CD4-positive, alpha-beta T cell treated with Interleukin-17A for 4 hours (primary cell): ENCODE measurements around the gene PITX3.
"Not testable (repeated sequence)": the region's sequence is repeated elsewhere in the genome, so short reads cannot be mapped to it uniquely, and the experiment has no call there.

Experiments used
- DNase-seq: peaks from one replicate; pipeline ENCODE4 v3.0.0-alpha.2; 2020; ENCODE audit warnings: mixed read lengths

Gene PITX3

DNA sequence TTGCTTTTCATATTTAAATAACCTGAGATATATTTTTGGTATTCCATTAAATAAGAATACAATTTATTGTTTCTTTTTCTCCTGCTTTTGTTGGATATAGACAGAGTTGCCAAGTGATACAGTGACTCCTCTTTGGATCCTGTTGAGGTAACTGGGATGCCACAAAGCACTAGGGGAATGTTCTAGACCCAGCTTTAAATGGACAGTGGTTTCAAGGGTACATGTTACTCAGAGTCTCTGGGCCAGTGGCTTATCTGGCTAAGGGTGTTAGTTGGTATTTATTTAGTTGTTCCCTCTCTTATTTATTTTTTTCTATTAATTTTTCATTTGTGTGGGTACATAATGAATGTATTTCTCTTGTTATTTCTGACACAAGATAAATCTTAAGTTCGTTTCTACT, 13.1 kb upstream of the PITX3 start:
- DNase-seq: no peak

GRCh38 chr10:102252508-102252907, 11.2 kb upstream of the PITX3 start:
- DNase-seq: not testable (repeated sequence)

GRCh38 chr10:102247734-102248133, 6.4 kb upstream of the PITX3 start:
- no peak for DNase-seq

- no peak for DNase-seq
These were observed 4.9 kb upstream of the PITX3 start for GRCh38 chr10:102246261-102246660.

- DNase-seq: no peak
These were observed 4.6 kb upstream of the PITX3 start for GRCh38 chr10:102245932-102246251.

GRCh38 chr10:102245082-102245931, 4.0 kb upstream of the PITX3 start, which contains the start of gene GBF1:
TSS of gene GBF1 (plus strand) at chr10:102245532. CDS start at chr10:102258939, 13,407 bp downstream.
- peak; percentile 87 for DNase-seq

GRCh38 chr10:102243309-102243708, 2.0 kb upstream of the PITX3 start:
- DNase-seq: no peak

DNA sequence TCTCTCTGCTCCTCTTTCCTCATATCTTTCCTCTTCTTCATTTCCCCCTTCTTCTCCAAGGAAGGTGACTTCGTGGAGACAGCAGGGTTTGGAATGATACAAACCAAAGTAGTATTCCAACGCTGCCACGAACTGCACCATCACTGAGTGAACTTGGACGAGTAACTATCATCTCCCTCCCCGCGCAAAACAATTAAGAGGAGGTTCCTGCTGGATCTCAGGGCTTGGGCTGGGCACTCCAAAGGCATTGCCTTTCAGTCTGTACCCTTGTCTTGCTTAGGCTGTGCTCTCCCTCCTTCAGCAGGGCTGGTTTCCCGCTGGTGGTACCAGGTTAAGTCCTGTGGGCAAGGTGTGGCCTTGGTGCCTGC, 790 bp upstream of the PITX3 start:
- no peak for DNase-seq

GRCh38 chr10:102241032-102241443, 274 bp downstream of the PITX3 start:
- peak; percentile 8 for DNase-seq

GRCh38 chr10:102240467-102241031, 763 bp downstream of the PITX3 start:
- DNase-seq: no peak

- no peak for DNase-seq
These were observed 3.5 kb downstream of the PITX3 start for GRCh38 chr10:102237711-102238252.

DNA sequence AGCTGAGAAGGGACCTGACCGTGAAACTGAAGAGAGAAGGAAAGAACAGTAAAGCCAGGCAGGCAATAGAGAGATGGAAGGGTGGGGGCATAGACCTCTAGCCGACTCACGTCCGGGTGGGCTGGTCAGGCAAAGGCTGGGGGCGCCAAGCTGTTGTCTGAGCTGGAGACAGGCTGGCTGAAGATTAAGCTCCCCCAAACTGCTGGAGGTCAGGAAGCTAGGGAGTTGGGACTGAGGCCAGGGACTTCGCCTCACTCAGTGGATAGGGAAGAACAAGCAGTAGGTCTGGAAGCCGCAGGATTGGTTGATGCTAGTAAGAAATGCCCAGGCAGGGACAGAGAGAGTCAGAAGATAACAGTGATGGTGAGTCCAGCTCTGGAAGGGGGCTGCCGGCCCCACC, 5.3 kb downstream of the PITX3 start:
- DNase-seq: no peak

GRCh38 chr10:102235598-102235920, 5.8 kb downstream of the PITX3 start:
- DNase-seq: no peak

GRCh38 chr10:102234888-102235597, 6.3 kb downstream of the PITX3 start:
- no peak for DNase-seq

DNA sequence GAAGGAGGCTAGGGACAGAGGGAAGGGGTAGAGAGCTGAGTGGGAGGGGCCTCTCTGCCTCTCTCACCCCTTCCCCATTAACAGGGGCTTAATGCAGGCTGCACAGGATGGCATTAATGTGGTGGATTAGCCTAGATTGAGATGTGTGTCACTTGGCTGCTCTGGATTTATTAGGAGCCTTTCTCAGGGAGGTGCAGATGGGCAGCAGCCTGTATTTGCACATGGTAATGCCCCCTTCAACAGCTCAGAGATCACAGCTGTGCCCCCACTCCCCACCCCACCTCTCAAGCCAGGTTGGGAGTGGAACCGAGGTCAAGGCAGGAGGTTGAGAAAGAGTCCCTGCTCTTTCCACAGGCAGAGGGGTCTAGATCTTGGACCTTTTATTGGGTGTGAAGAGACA, 7.3 kb downstream of the PITX3 start:
- DNase-seq: no peak

DNA sequence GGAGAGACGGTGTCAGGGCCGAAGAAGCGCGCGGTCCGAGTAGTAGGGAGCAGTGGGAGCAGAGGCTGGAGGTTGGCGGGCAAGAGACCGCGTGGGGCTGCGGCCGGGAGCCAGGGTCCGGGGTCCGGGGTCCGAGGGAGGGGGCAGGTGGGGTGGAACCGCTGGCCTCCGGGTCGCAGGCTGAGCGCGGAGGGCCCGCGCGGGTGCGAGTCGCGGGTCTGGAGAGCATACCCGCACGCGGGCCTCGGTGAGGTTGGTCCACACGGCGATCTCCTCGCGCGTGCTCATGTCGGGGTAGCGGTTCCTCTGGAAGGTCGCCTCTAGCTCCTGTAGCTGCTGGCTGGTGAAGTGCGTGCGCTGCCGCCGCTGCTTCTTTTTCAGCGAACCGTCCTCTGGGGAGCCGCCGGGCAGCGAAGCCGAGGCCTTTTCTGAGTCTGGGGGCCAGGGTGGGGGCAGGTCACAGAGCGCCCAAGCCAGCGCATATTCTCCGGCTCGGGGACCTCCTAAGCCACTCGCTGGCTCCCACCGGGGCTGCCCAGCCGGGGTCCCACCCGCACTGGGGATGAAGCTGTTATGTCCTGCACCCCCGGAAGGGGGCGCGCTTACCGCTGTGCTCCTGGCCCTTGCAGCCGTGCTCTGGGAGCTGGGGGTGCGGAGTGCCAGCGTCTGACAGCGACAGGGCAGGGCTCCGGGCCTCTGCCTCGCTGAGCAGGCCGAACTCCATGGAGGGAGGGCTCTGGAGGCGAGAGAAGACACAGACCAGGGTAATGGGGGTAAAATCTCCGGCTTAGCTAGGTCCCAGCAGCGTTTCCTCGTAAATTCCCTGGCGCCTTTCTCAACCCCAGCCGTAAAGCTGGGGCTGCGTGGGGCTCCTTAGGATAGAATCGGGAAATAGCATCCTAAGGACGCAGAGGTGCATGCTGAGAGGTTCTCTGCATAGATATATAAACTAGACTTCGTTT, 9.7 kb downstream of the PITX3 start:
- DNase-seq: peak; percentile 75

DNA sequence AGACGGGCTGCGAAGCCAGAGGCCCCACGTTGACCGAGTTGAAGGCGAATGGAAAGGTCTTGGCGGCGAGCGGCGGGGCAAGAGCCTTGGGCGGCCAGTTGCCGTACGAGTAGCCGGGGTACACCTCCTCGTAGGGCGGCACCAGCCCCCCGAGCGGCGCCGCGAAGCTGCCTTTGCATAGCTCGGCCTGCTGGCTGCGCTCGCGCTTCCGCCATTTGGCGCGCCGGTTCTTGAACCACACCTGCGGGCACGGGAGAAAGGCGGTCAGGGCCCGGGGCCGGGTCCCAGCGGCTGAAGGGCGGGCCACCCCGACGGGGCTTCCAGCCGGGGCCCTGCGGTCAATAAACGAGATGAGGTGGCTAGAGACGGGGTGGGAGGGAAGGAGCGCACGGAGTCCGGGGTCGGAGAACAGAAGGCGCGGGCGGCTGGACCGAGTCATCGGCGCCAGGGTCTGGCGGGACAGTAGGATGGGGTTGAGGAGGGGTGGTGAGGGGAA, 10.4 kb downstream of the PITX3 start:
- peak; percentile 64 for DNase-seq

- DNase-seq: peak; percentile 29
These were observed 10.9 kb downstream of the PITX3 start for GRCh38 chr10:102230264-102230860.

- DNase-seq: peak; percentile 92
These were observed 11.5 kb downstream of the PITX3 start for GRCh38 chr10:102229810-102230263.

DNA sequence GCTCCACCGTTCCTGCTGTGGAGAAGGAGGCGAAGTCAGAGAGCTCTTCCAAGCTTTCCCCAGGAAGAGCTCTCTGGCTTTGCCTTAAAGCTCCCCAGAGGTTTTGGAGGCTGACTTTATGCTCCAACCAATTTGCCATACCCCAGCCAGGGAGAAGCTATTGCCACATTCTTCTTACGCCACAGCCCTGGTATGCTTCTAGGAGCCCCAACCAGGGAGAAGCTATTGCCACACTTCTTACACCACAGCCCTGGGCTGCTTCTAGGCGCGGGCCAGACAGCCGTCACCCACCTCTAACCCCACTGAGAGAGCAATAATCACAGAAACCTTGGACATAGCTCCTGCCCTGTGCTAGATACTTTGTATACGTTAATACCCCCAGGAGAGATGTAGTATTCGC, 14.3 kb downstream of the PITX3 start:
- DNase-seq: no peak

DNA sequence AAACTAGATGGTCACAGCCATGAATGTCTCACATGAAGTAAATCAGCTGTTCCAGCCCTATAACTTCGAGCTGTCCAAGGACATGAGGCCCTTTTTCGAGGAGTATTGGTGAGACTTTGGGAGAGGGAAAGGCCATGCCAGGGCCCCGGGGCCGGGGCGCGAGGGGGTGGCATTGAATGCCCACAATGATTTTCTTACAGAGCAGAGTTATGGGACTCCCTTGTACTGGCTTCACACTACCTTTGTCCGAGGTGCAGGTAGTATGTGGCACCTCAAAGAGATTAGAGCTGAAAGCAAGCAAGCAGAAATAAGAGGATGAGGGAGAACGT, 14.8 kb downstream of the PITX3 start:
- DNase-seq: no peak
